GM12865 (cell line): ENCODE data around the gene SPATA16.
"Not testable (repeated sequence)": the region's sequence is repeated elsewhere in the genome, so short reads cannot be mapped to it uniquely, and the experiment has no call there.

ENCODE experiments used
- DNase-seq: peaks from one replicate; pipeline ENCODE4 v3.0.0; 2010; ENCODE audit warnings: low read depth
- H3K4me3 ChIP-seq: 2 replicates; pipeline ENCODE4 v1.5.1; 2011; ENCODE audit warnings: mild to moderate bottlenecking, low read depth, low read length, control low read depth
- CTCF ChIP-seq: IDR thresholded peaks from 2 replicates; pipeline ENCODE4 v1.5.1; 2011; ENCODE audit warnings: low read length, control low read depth, low read depth, inconsistent platforms; ENCODE audit not compliant: insufficient read depth; ENCODE audit errors: missing control alignments

The SPATA16 gene

DNA sequence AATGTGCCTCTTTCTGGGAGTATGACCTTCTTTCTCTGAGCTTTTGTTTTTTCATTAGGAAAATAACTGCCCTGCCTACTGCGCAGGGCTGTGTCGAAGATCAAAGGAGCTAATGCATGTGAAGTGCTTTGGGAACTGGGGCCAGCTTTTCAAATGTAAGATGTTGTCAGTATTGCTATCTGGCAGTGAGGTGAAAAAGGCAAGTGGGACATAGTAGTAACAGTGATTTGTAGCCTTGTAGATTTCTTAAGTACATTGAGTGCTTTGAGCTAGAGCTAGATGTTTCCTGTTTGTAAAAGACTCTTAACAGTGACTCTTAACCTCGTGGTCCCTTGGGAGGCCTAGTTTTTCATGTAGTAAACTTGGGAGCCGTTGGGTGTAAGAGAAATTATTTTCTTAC lies 264.0 kb downstream of the SPATA16 start:
- no peak overlapping the region for H3K4me3 ChIP-seq
- no peak for TF ChIP-seq CTCF
- DNase-seq, result no peak

DNA sequence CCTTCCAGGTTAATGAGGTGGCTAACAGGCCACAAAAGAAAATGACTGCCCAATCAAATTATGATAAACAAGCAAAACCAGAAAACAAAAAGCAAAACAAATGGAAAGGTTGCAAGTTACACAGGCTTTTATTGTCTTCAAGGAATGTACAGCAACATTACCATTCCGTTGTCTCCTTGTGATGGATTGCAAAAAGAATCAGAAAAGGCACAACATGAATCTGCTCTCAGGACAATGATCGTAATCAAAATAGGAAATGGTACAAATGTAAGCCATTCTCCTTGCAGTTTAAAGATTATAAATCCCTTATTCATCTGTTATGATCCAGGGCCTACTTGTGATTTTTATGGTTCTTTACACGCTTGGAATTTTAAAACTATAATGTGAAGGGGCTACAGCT lies 264.7 kb downstream of the SPATA16 start:
- TF ChIP-seq CTCF, result no peak
- no peak overlapping the region for H3K4me3 ChIP-seq
- no peak for DNase-seq

DNA sequence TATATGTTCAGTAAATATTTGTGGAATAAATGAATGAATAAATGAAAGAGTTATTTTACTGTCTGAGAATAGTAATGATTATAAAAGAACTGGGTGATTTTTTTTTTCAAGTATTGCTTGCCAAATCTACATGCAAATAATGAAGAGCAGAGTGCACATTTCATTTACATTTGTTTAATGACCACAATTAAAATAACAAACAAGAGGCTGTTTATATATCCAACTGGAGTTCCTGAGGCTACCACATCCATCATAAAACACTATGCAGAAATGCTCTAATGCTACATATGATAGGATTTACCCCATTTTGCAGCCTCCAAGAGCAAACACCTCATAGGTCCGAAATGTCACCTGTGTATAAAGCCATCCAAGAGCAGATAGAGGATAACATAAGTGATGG lies 266.0 kb downstream of the SPATA16 start:
- H3K4me3 ChIP-seq, result no peak overlapping the region
- TF ChIP-seq CTCF, result no peak
- no peak for DNase-seq

DNA sequence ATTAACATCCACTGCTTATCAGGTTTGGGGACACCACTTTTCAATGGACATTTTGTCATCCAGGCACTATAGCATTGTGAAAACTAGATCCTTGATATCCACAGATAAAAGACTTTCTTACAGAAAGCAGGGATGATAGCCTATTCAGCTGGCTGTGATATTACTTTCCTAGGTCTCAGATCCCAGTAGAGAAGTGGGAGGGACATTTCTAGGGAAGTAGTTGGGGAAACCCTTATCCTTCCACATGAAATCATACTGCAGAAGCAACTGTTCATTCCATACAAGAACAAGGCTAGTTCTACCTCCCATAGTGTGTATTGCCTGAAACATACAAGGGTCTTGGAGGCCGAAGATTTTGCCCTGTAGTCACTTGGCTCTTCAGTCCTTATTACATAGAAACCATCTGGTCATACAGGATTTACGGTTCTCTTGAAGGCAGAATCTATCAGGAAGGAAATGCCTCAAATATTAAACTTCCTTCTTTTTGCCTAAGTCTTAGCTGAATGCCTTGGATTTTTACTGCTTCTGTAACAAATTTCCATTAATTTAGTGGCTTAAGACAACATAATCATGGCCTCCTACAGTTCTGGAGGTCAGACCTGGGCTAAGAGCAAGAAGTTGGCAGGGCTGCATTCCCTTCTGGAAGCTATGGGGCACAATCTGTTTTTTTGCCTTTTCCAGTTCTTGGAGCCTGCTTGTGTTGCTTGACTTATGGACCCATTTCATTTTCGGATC lies 271.1 kb downstream of the SPATA16 start:
- no peak overlapping the region for H3K4me3 ChIP-seq
- DNase-seq, result no peak
- no peak for TF ChIP-seq CTCF

DNA sequence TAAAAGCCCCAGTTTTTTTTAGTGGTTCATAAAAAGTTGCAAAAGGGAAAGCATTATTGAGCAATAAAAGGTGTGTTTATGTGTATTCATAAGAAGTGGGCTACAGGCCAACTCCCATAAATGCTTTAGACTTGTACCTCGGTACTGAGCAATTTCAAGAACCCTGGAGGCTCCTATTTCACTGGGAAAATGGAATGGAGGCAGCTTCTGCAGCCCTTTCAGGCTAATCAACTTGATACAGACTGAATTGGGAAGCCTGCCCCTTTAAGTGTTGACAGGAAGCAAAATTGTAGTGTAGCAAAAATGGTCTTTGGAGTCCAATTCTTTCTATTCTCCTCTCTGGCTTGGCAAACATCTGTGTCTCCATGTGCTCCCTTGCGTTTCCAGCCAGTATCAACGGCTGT lies 271.7 kb downstream of the SPATA16 start:
- no peak overlapping the region for H3K4me3 ChIP-seq
- DNase-seq, result no peak
- no peak for TF ChIP-seq CTCF

GRCh38 chr3:172868582-172869200 lies 272.3 kb downstream of the SPATA16 start:
- DNase-seq, result no peak
- TF ChIP-seq CTCF, result no peak
- H3K4me3 ChIP-seq, result no peak overlapping the region

DNA sequence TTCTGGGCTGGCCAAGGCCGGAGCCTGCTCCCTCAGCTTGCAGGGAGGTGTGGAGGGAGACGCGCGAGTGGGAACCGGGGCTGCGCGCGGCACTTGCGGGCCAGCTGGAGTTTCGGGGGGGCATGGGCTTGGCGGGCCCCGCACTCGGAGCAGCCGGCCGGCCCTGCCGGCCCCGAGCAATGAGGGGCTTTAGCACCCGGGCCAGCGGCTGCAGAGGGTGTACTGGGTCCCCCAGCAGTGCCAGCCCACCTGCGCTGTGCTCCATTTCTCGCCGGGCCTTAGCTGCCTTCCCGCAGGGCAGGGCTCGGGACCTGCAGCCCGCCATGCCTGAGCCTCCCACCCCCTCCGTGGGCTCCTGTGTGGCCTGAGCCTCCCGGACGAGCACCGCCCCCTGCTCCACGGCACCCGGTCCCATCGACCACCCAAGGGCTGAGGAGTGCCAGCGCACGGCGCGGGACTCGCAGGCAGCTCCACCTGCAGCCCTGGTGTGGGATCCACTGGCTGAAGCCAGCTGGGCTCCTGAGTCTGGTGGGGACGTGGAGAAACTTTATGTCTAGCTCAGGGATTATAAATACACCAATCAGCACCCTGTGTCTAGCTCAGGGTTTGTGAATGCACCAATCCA lies 274.2 kb downstream of the SPATA16 start:
- DNase-seq, H3K4me3 ChIP-seq: not testable (repeated sequence)
